Hepatocyte (in vitro differentiated cells): ENCODE results near the gene PLBD1.

ENCODE experiments used
- CTCF ChIP-seq: fragments of 200-600 bp; sonication (generic); IDR thresholded peaks from 2 replicates; pipeline ENCODE4 v1.5.1; 2016; ENCODE audit warnings: antibody characterized with exemption, mild to moderate bottlenecking; ENCODE audit not compliant: poor library complexity
- EZH2 ChIP-seq: fragments of 200-600 bp; sonication (generic); IDR thresholded peaks from 2 replicates; pipeline ENCODE4 v1.6.1; 2016; ENCODE audit warnings: antibody characterized with exemption, mild to moderate bottlenecking, borderline replicate concordance
- EZH2phosphoT487 ChIP-seq: fragments of 200-600 bp; sonication (generic); IDR thresholded peaks from one replicate; pipeline ENCODE4 v1.6.1; 2018; ENCODE audit warnings: antibody characterized with exemption, mild to moderate bottlenecking, low read depth, moderate library complexity; ENCODE audit not compliant: unreplicated experiment, severe bottlenecking

GRCh38 chr12:14525964-14526363 lies 41.7 kb downstream of the PLBD1 start:
- no peak for TF ChIP-seq CTCF
- no peak for TF ChIP-seq EZH2
- TF ChIP-seq EZH2phosphoT487: no peak
